ENCODE measurements around the gene LY86. TPM values are rescaled to one million over a fixed set of nuclear protein-coding genes. Genes with fewer than 3 reads are reported as not detected.

The LY86 gene
- total and polyA plus RNA-seq, 2 of the 13 experiments (the other 11 are each of a cell fraction or from before 2014, with no cell fraction given): not detected

GRCh38 chr6:6603317-6603716, 14.8 kb downstream of the LY86 start:
- BruUV-seq (replicated peaks): no TSS peak
- Histone ChIP-seq H2AFZ (ENCODE audit: low read length) (no peak overlapping the region), H3K9me3 (ENCODE audit: low read length) (no peaks in the 10 kb centered on the region), H3K4me1 (ENCODE audit: insufficient read depth, low read length) (peaks cover 6% of the 10 kb centered on the region), H3K9ac (ENCODE audit: insufficient read depth, low read depth, low read length) (no peak overlapping the region), H3K27ac (ENCODE audit: extremely low read length, insufficient read depth, low read length) (no peak overlapping the region), H4K20me1 (ENCODE audit: insufficient read depth, low read length) (no peaks in the 10 kb centered on the region), H3K36me3 (replicated peaks in 1 of 2; ENCODE audit: control insufficient read depth in 1 of 2, insufficient read depth in 2 of 2, low read length in 2 of 2) (no peaks in the 10 kb centered on the region), H3K79me2 (ENCODE audit: insufficient read depth, low read length) (no peaks in the 10 kb centered on the region), H3K27me3 (ENCODE audit: control insufficient read depth in 1 of 2, insufficient read depth in 2 of 2, low read length in 2 of 2) (0 out of 5 replicates have a peak, but pooled peaks cover 0 to under 1% of the 10 kb centered on the region in 2 experiments), H3K4me2 (ENCODE audit: low read depth, low read length) (no peak overlapping the region), H3K4me3 (replicated peaks in 1 of 3; ENCODE audit: insufficient read depth in 1 of 3, low read depth in 2 of 3, low read length in 3 of 3) (no peak overlapping the region)
- POLR2A ChIA-PET: no interaction called here
- intact Hi-C loops (cut with micrococcal nuclease; ENCODE audit: unreplicated experiment): no loop called here
- CTCF ChIA-PET (ENCODE audit: low intra/inter-chr PET ratio, low total read pairs): no interaction called here
- 0% methylated on average over 1 of the region's 1 CpG for whole genome bisulfite sequencing (ENCODE audit: low lambda C conversion rate)
- in situ Hi-C loops (cut with HindIII; ENCODE audit: extremely low pct_ligation_motif_present, low pct_unique_long_range_greater_than_20kb): no loop called here
- FAIRE-seq: no peak
- TF ChIP-seq ETS1 (CRISPR knock-in tag; IDR thresholded peaks at IDR 0.05) (no peak), ZNF547 (CRISPR knock-in tag; IDR thresholded peaks at IDR 0.05) (no peak), MAFF (IDR thresholded peaks at IDR 0.05; ENCODE audit: low read depth, low read length) (peak; percentile 86), ZZZ3 (CRISPR knock-in tag; IDR thresholded peaks at IDR 0.05; ENCODE audit: borderline replicate concordance) (no peak), MAFK (conservative IDR thresholded peaks at IDR 0.05 in 1 of 2, IDR thresholded peaks at IDR 0.05 in 1 of 2; ENCODE audit: low read length in 2 of 2) (peak; percentile 68 to 89), ZNF629 (CRISPR knock-in tag; conservative IDR thresholded peaks at IDR 0.05) (no peak)
- no peak for ATAC-seq
- DNase-seq (ENCODE audit: low spot score): no peak

- in situ Hi-C loops (cut with HindIII; ENCODE audit: extremely low pct_ligation_motif_present, low pct_unique_long_range_greater_than_20kb): no loop called here
- POLR2A ChIA-PET: no interaction called here
- CTCF ChIA-PET (ENCODE audit: low intra/inter-chr PET ratio, low total read pairs): no interaction called here
- H3K27ac ChIP-seq (ENCODE audit: extremely low read length, insufficient read depth, low read length): no peak overlapping the region
- H3K79me2 ChIP-seq (ENCODE audit: insufficient read depth, low read length): no peaks in the 10 kb centered on the region
- no peak overlapping the region for H3K4me2 ChIP-seq (ENCODE audit: low read depth, low read length)
- no peak overlapping the region for H3K9ac ChIP-seq (ENCODE audit: insufficient read depth, low read depth, low read length)
- H3K9me3 ChIP-seq (ENCODE audit: low read length): no peaks in the 10 kb centered on the region
- ATAC-seq (no peak), DNase-seq (ENCODE audit: low spot score) (no peak), FAIRE-seq (no peak)
- BruUV-seq (replicated peaks): no TSS peak
- no peaks in the 10 kb centered on the region for H3K36me3 ChIP-seq (replicated peaks in 1 of 2; ENCODE audit: control insufficient read depth in 1 of 2, insufficient read depth in 2 of 2, low read length in 2 of 2)
- H3K4me1 ChIP-seq (ENCODE audit: insufficient read depth, low read length): peaks cover 6% of the 10 kb centered on the region
- H3K27me3 ChIP-seq (ENCODE audit: control insufficient read depth in 1 of 2, insufficient read depth in 2 of 2, low read length in 2 of 2): peaks cover 0 to 6% of the 10 kb centered on the region in 2 experiments; a peak in 3 of 5 replicates
- no peaks in the 10 kb centered on the region for H4K20me1 ChIP-seq (ENCODE audit: insufficient read depth, low read length)
- no peak overlapping the region for H3K4me3 ChIP-seq (replicated peaks in 1 of 3; ENCODE audit: insufficient read depth in 1 of 3, low read depth in 2 of 3, low read length in 3 of 3)
- H2AFZ ChIP-seq (ENCODE audit: low read length): no peak overlapping the region
- intact Hi-C loops (cut with micrococcal nuclease; ENCODE audit: unreplicated experiment): no loop called here
- TF ChIP-seq NONO (IDR thresholded peaks at IDR 0.05) (no peak), NONO (CRISPR knock-in tag; conservative IDR thresholded peaks at IDR 0.05) (no peak), AGO2 (optimal IDR thresholded peaks at IDR 0.05; ENCODE audit: low read depth, low read length) (no peak), ZNF142 (CRISPR knock-in tag; IDR thresholded peaks at IDR 0.05) (no peak), ZNF576 (CRISPR knock-in tag; IDR thresholded peaks at IDR 0.05) (no peak)
These were observed 15.5 kb downstream of the LY86 start for GRCh38 chr6:6604015-6604414.
